Skeletal muscle cell (primary cell): Measurements from ENCODE around the gene L1TD1.
"Not testable (repeated sequence)": the region's sequence is repeated elsewhere in the genome, so short reads cannot be mapped to it uniquely, and the experiment has no call there.

ENCODE experiments used
- DNase-seq: peaks from one replicate; pipeline ENCODE4 v3.0.0-alpha.2; 2010; ENCODE audit warnings: low read depth
- H3K4me3 ChIP-seq: 2 replicates; pipeline ENCODE4 v1.5.1; 2011; ENCODE audit warnings: low read depth, mild to moderate bottlenecking, control low read depth, low read length, moderate library complexity

L1TD1 gene

GRCh38 chr1:62230718-62231117 lies 36.1 kb downstream of the L1TD1 start:
- DNase-seq, result peak; percentile 47
- no peak overlapping the region for H3K4me3 ChIP-seq

- no peak for DNase-seq
- H3K4me3 ChIP-seq, result no peak overlapping the region
Observed at GRCh38 chr1:62232871-62233278, 38.2 kb downstream of the L1TD1 start.

DNA sequence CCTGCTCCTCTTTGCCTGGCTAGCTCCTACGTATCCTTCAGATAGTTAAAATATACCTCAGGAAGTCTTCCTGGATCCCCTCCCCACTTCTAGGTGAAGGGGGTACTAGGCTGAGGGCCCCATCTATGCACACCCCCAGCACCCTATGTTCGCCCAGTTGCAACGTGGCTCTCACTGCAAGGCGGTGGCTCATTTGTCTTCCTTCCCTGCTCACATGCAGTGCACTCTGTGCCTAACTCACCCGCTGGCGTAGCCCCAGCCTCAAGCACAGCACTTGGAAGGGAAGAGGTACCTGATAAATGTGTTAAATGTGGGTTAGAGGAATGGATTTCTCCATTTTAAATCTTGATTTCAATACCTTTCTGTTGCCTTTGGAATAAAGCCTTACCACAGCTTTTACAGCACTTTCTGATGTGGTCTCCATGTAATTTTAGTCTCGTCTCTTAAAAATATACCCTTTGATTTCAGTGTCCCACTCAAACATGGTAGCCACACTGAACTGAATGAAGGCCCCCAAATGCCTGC lies 39.3 kb downstream of the L1TD1 start:
- no peak overlapping the region for H3K4me3 ChIP-seq
- DNase-seq, result no peak

DNA sequence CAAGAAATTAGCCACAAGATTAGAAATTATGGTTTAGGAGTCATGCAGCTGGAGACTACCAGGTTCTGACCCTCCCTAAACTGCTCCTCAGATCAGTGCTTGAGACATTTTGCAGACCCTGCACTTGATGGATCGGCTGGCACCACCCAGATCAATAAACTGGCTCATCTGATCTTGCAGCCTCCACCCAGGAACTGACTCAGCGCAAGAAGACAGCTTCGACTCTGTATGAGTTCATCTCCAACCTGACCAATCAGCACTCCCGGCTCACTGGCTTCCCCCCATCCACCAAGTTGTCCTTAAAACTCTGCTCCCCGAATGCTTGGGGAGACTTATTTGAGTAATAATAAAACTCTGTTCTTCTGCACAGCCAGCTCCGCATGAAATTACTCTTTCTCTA lies 40.0 kb downstream of the L1TD1 start:
- no peak overlapping the region for H3K4me3 ChIP-seq
- DNase-seq, result no peak

GRCh38 chr1:62235576-62235975 lies 40.9 kb downstream of the L1TD1 start:
- DNase-seq, result no peak
- no peak overlapping the region for H3K4me3 ChIP-seq

- no peak overlapping the region for H3K4me3 ChIP-seq
- no peak for DNase-seq
Observed at GRCh38 chr1:62237361-62237760, 42.7 kb downstream of the L1TD1 start.

DNA sequence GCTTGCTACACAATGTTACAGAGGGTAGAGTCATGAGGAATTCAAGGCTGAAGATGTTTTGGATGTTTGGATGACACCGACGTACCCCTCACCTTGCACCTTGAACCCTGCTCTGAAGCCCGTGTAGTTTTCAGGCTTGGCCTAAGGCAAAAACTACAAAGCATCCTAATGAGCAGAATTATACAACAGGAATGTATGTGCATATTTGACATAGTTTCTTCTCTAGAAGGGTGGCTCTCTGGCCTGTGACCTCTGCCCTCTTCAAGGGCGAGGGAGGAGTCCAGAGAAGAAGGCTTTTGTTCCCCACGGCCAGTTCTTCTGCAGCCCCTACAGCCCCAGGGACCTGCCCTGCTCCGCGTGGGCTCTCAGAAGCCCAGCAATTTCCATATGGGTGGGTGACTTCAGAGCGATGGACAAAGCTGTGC lies 43.3 kb downstream of the L1TD1 start:
- no peak for DNase-seq
- H3K4me3 ChIP-seq, result no peak overlapping the region

GRCh38 chr1:62238507-62238906 lies 43.9 kb downstream of the L1TD1 start:
- DNase-seq, result no peak

GRCh38 chr1:62239652-62240403 lies 45.2 kb downstream of the L1TD1 start:
- DNase-seq, H3K4me3 ChIP-seq: not testable (repeated sequence)

More at GRCh38 chr1:62238507-62238906, 43.9 kb downstream of the L1TD1 start:
- H3K4me3 ChIP-seq, result no peak overlapping the region

GRCh38 chr1:62240651-62241370 lies 46.2 kb downstream of the L1TD1 start:
- H3K4me3 ChIP-seq, result no peak overlapping the region
- no peak for DNase-seq

DNA sequence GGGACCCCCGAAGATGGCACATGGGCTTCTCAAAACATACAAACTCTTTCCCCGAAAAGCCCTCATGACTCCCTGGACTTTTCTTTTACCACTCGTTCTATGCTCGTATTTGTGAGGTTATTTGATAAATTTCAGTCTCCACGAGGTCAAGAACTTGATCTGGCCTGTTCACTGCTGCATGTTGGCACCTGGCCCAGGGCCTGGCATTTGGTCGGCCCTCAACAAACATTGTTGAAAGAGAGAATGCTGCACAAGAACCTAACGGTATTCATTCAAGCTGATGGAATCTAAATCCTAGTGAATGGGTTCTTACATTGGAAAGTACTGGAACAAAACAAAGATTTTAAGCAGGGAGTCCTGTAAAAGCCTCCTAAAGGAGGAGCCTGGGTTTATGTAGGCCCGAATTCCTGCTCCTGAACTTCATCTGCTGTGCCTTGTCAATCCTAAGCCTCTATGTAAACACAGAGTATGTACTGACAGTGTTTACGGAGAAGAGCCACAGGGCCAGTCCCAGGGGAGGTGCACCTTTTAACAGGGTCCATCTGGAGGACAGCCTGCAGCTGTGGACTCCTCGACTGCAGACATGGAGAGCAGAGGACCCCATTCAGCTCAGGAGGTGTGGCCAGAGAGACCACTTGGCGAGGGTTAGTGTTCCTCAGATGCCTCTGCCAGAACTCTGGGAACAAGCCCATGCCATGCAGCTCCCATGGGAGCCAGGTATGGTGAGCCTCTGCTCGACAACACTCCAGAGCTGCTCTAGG lies 46.9 kb downstream of the L1TD1 start:
- DNase-seq, result no peak

DNA sequence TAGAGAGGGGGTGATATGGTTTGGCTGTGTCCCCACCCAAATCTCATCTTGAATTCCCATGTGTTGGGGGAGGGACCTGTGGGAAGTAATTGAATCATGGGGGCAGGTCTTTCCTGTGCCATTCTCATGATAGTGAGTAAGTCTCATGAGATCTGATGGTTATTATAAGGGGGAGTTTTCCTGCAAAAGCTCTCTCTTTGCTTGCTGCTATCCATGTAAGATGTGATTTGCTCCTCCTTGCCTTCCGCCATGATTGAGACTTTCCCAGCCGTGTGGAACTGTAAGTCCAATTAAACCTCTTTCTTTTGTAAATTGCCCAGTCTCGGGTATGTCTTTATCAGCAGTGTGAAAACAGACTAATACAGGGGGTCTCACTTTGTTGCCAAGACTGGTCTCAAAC lies 49.7 kb downstream of the L1TD1 start:
- H3K4me3 ChIP-seq, DNase-seq: not testable (repeated sequence)

More for the DNA sequence above, 46.9 kb downstream of the L1TD1 start:
- H3K4me3 ChIP-seq, result no peak overlapping the region

DNA sequence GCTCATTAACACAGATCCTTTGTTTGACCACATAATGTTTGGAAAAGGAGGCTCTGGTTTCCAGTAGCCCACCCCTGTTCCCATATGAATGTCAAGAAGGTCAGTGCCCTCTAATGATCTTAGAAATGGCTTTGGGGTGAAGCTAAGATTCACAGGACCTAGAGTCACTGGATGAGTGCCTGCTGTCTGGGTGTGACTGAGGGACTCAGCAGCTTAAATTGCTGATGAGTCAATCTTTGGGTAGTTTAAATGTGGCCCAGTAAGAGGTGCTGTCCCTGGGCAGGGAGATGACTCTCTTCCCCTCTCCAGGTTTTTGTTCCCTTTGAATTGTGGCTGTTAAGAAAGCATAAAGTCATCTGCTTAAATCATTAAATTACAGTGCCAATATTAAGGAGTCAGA lies 50.6 kb downstream of the L1TD1 start:
- DNase-seq, result no peak

GRCh38 chr1:62247391-62248168 lies 52.9 kb downstream of the L1TD1 start:
- DNase-seq, result no peak
- no peak overlapping the region for H3K4me3 ChIP-seq

More for the DNA sequence above, 50.6 kb downstream of the L1TD1 start:
- no peak overlapping the region for H3K4me3 ChIP-seq

- DNase-seq, result no peak
- no peak overlapping the region for H3K4me3 ChIP-seq
Observed at GRCh38 chr1:62250126-62250726, 55.6 kb downstream of the L1TD1 start.

- H3K4me3 ChIP-seq, result no peak overlapping the region
- DNase-seq, result no peak
Observed at GRCh38 chr1:62259551-62259950, 64.9 kb downstream of the L1TD1 start.

DNA sequence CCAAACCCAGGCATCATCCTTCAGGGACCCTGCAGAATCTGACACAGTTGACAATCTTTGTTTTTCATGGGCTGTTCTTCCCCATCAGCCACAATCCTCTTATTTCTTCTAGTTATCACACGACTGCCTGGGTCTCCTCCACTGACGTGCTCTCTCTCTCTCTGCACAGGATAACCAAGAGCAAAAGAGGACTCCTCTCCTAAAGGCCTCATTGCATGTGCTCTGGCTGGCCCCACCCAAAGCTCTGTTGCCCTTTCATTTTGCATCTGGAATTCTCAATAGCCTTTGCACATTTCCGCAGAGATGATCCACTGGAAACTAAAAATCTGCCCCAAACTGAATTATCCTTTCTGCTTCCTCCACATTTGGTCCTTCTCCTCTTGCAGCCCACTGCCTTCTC lies 66.0 kb downstream of the L1TD1 start:
- no peak for DNase-seq
- no peak overlapping the region for H3K4me3 ChIP-seq
